ENCODE data around the gene DCN.

GRCh38 chr12:91098941-91099340 lies 83.7 kb downstream of the DCN start:
- TF ChIP-seq CTCF (IDR thresholded peaks at IDR 0.05), result no peak
- no peak for TF ChIP-seq FOXM1 (IDR thresholded peaks at IDR 0.05; ENCODE audit: low read depth)
- TF ChIP-seq RXRA (IDR thresholded peaks at IDR 0.05; ENCODE audit: borderline replicate concordance, low read depth), result peak; percentile 91; the same call in 1 of the 2 replicates
- TF ChIP-seq SMC3 (IDR thresholded peaks at IDR 0.05; ENCODE audit: low read depth, low read length), result no peak
- no peak for TF ChIP-seq RFX5 (IDR thresholded peaks at IDR 0.05; ENCODE audit: low read length)
- no peak for TF ChIP-seq USF2 (IDR thresholded peaks at IDR 0.05; ENCODE audit: borderline replicate concordance, low read depth, low read length)
- TF ChIP-seq POLR2AphosphoS5 (IDR thresholded peaks at IDR 0.05; ENCODE audit: low read depth, low read length), result peak; percentile 79; the same call in 1 of the 2 replicates
- no peak for TF ChIP-seq IRF3 (IDR thresholded peaks at IDR 0.05; ENCODE audit: low read depth, low read length)
